Trophoblast cell (in vitro differentiated cells and primary cell): ENCODE results near the gene NT5DC1.

ENCODE experiments used
- DNase-seq, 2 donors: peaks; one replicate each; pipeline ENCODE4 v3.0.0-alpha.2; 2016
- H2AFZ ChIP-seq: 2 replicates; pipeline ENCODE4 v1.6.1; 2013; ENCODE audit warnings: low read length, moderate library complexity, mild to moderate bottlenecking; ENCODE audit not compliant: insufficient read depth, poor library complexity
- H2AK5ac ChIP-seq: 2 replicates; pipeline ENCODE4 v1.6.1; 2013; ENCODE audit warnings: mild to moderate bottlenecking, low read length
- H2BK120ac ChIP-seq: 2 replicates; pipeline ENCODE4 v1.6.1; 2013; ENCODE audit warnings: low read length, mild to moderate bottlenecking, moderate library complexity; ENCODE audit not compliant: insufficient read depth, poor library complexity
- H2BK12ac ChIP-seq: 2 replicates; pipeline ENCODE4 v1.6.1; 2013; ENCODE audit warnings: mild to moderate bottlenecking, low read length, moderate library complexity
- H2BK5ac ChIP-seq: 2 replicates; pipeline ENCODE4 v1.6.1; 2013; ENCODE audit warnings: low read length, low read depth, moderate library complexity, mild to moderate bottlenecking; ENCODE audit not compliant: poor library complexity
- H3K14ac ChIP-seq: 2 replicates; pipeline ENCODE4 v1.6.1; 2013; ENCODE audit warnings: mild to moderate bottlenecking, low read length
- H3K18ac ChIP-seq: 2 replicates; pipeline ENCODE4 v1.6.1; 2013; ENCODE audit warnings: mild to moderate bottlenecking, low read length
- H3K23ac ChIP-seq: 2 replicates; pipeline ENCODE4 v1.6.1; 2013; ENCODE audit warnings: low read length
- H3K27ac ChIP-seq: 2 replicates; pipeline ENCODE4 v1.5.1; 2013; ENCODE audit warnings: low read depth, mild to moderate bottlenecking, inconsistent platforms, low read length, moderate library complexity
- H3K27me3 ChIP-seq: 2 replicates; pipeline ENCODE4 v1.6.1; 2013; ENCODE audit warnings: inconsistent platforms, mild to moderate bottlenecking, low read length, moderate library complexity; ENCODE audit not compliant: insufficient read depth
- H3K36me3 ChIP-seq, 2 experiments: 1 replicate in 1 of 2; 2 replicates in 1 of 2; pipeline ENCODE4 v1.6.1; 2013; ENCODE audit warnings: low read length in 2 of 2, mild to moderate bottlenecking in 2 of 2, moderate library complexity in 1 of 2; ENCODE audit not compliant: insufficient read depth in 2 of 2, control insufficient read depth in 1 of 2
- H3K4ac ChIP-seq: 2 replicates; pipeline ENCODE4 v1.6.1; 2013; ENCODE audit warnings: low read depth, mild to moderate bottlenecking, low read length, moderate library complexity
- H3K4me1 ChIP-seq, 2 experiments: 1 replicate in 1 of 2; 2 replicates in 1 of 2; pipeline ENCODE4 v1.6.1; 2013; ENCODE audit warnings: low read length in 2 of 2, mild to moderate bottlenecking in 2 of 2, moderate library complexity in 1 of 2; ENCODE audit not compliant: insufficient read depth in 2 of 2, control insufficient read depth in 1 of 2
- H3K4me2 ChIP-seq: 2 replicates; pipeline ENCODE4 v1.6.1; 2013; ENCODE audit warnings: inconsistent platforms, mild to moderate bottlenecking, low read length, moderate library complexity
- H3K4me3 ChIP-seq: 2 replicates; pipeline ENCODE4 v1.5.1; 2013; ENCODE audit warnings: mild to moderate bottlenecking, low read depth, low read length, inconsistent platforms
- H3K79me1 ChIP-seq: one replicate; pipeline ENCODE4 v1.6.1; 2013; ENCODE audit warnings: low read length
- H3K79me2 ChIP-seq: 2 replicates; pipeline ENCODE4 v1.6.1; 2013; ENCODE audit warnings: low read length, mild to moderate bottlenecking; ENCODE audit not compliant: control insufficient read depth, insufficient read depth, poor library complexity
- H3K9ac ChIP-seq: 2 replicates; pipeline ENCODE4 v1.6.1; 2013; ENCODE audit warnings: mild to moderate bottlenecking, low read length
- H3K9me3 ChIP-seq: 2 replicates; pipeline ENCODE4 v1.6.1; 2013; ENCODE audit warnings: low read depth, mild to moderate bottlenecking, control low read depth, inconsistent platforms, low read length; ENCODE audit not compliant: insufficient read depth
- H4K12ac ChIP-seq: 2 replicates; pipeline ENCODE4 v1.6.1; 2013; ENCODE audit warnings: low read depth, mild to moderate bottlenecking, low read length, moderate library complexity
- H4K8ac ChIP-seq: 2 replicates; pipeline ENCODE4 v1.6.1; 2013; ENCODE audit warnings: low read depth, mild to moderate bottlenecking, low read length, moderate library complexity
- H4K91ac ChIP-seq: one replicate; pipeline ENCODE4 v1.6.1; 2013; ENCODE audit warnings: low read depth, mild to moderate bottlenecking, low read length, moderate library complexity
- WGBS: extraction: QIAGEN DNeasy Blood & Tissue Kit; methylation state at CpG from one replicate; pipeline ENCODE4 v1.1.7; 2013; ENCODE audit warnings: missing lambda C conversion rate; ENCODE audit not compliant: insufficient read length, insufficient coverage; ENCODE audit errors: extremely low coverage; 5-methylcytosine and 5-hydroxymethylcytosine counted together

NT5DC1 gene

GRCh38 chr6:116196841-116197240 is 96.2 kb downstream of the NT5DC1 start:
- H3K14ac ChIP-seq = no peak overlapping the region
- no peak overlapping the region for H4K12ac ChIP-seq
- H3K4me3 ChIP-seq = no peak overlapping the region
- H3K18ac ChIP-seq = no peak overlapping the region
- H3K27me3 ChIP-seq = no peaks in the 10 kb centered on the region
- H3K9ac ChIP-seq = no peak overlapping the region
- no peak overlapping the region for H2BK12ac ChIP-seq
- H3K4ac ChIP-seq = no peak overlapping the region
- no peak overlapping the region for H2BK5ac ChIP-seq
- no peak overlapping the region for H2BK120ac ChIP-seq
- no peak overlapping the region for H3K27ac ChIP-seq
- H3K4me2 ChIP-seq = no peak overlapping the region
- no peak overlapping the region for H4K8ac ChIP-seq
- no CpG with 5 or more reads among the region's 3 CpGs for WGBS
- H2AFZ ChIP-seq = no peak overlapping the region
- no peaks in the 10 kb centered on the region for H3K79me2 ChIP-seq
- H4K91ac ChIP-seq = no peak overlapping the region
- no peak overlapping the region for H3K23ac ChIP-seq
- no peaks in the 10 kb centered on the region for H3K36me3 ChIP-seq
- peaks cover 0 to 2% of the 10 kb centered on the region in 2 experiments for H3K4me1 ChIP-seq
- H3K9me3 ChIP-seq = no peaks in the 10 kb centered on the region
- H2AK5ac ChIP-seq = no peak overlapping the region
- no peak for DNase-seq
- H3K79me1 ChIP-seq = no peaks in the 10 kb centered on the region

- no CpG with 5 or more reads among the region's 3 CpGs for WGBS
- Histone ChIP-seq H3K27me3 (no peaks in the 10 kb centered on the region), H3K79me1 (no peaks in the 10 kb centered on the region)
Measured at GRCh38 chr6:116200619-116201249, 100.1 kb downstream of the NT5DC1 start.

GRCh38 chr6:116201538-116201937 is 100.9 kb downstream of the NT5DC1 start:
- Histone ChIP-seq H4K12ac (no peak overlapping the region), H3K27ac (no peak overlapping the region), H3K36me3 (no peaks in the 10 kb centered on the region), H3K79me2 (no peaks in the 10 kb centered on the region), H3K27me3 (no peaks in the 10 kb centered on the region), H3K23ac (no peak overlapping the region), H3K4me2 (no peak overlapping the region), H3K9ac (no peak overlapping the region), H2AK5ac (no peak overlapping the region), H2BK12ac (no peak overlapping the region), H2BK5ac (no peak overlapping the region), H3K4me1 (peaks cover 0 to 2% of the 10 kb centered on the region in 2 experiments), H2BK120ac (no peak overlapping the region), H4K91ac (no peak overlapping the region), H3K4ac (no peak overlapping the region), H3K18ac (no peak overlapping the region), H3K4me3 (no peak overlapping the region), H3K79me1 (no peaks in the 10 kb centered on the region), H3K14ac (no peak overlapping the region), H4K8ac (no peak overlapping the region), H3K9me3 (no peaks in the 10 kb centered on the region), H2AFZ (no peak overlapping the region)
- no peak for DNase-seq
- WGBS = no CpG with 5 or more reads among the region's 2 CpGs

More at GRCh38 chr6:116200619-116201249, 100.1 kb downstream of the NT5DC1 start:
- Histone ChIP-seq H2AFZ (no peak overlapping the region), H3K79me2 (no peaks in the 10 kb centered on the region), H3K23ac (no peak overlapping the region), H3K14ac (no peak overlapping the region), H3K4me3 (no peak overlapping the region), H3K36me3 (no peaks in the 10 kb centered on the region), H3K9ac (no peak overlapping the region), H3K4me2 (no peak overlapping the region), H3K18ac (no peak overlapping the region), H3K27ac (no peak overlapping the region), H2BK5ac (no peak overlapping the region), H3K9me3 (no peaks in the 10 kb centered on the region), H3K4me1 (peaks cover 0 to 2% of the 10 kb centered on the region in 2 experiments), H4K8ac (no peak overlapping the region), H2AK5ac (no peak overlapping the region), H2BK120ac (no peak overlapping the region), H4K12ac (no peak overlapping the region), H2BK12ac (no peak overlapping the region), H4K91ac (no peak overlapping the region), H3K4ac (no peak overlapping the region)
- no peak for DNase-seq

DNA sequence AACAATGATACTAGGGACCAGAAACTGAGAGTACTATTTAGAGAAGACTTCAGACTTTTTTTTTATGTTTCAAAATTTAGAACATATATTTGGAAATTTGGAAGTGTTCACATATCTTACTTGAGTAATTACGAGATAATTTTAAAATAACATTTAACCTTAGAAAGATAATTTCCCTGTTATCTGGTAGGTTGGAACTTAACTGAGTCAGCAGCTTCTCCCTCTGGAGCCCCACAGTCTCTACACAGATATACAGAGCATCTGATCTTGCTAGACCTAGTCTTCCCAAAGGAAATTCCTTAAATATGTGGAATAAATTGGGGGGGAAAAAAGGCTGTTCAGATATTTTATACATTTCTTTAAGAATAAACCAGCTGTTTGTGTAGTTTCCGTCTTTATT is 104.6 kb downstream of the NT5DC1 start:
- Histone ChIP-seq H3K4me1 (no peaks in the 10 kb centered on the region), H3K9ac (no peak overlapping the region), H3K79me2 (no peaks in the 10 kb centered on the region), H4K12ac (no peak overlapping the region), H3K18ac (no peak overlapping the region), H2AFZ (no peak overlapping the region), H3K4me2 (no peak overlapping the region), H3K79me1 (no peaks in the 10 kb centered on the region), H2BK12ac (no peak overlapping the region), H3K27me3 (no peaks in the 10 kb centered on the region), H2BK120ac (no peak overlapping the region), H3K14ac (no peak overlapping the region), H2AK5ac (no peak overlapping the region), H3K36me3 (no peaks in the 10 kb centered on the region), H3K23ac (no peak overlapping the region), H3K4ac (no peak overlapping the region), H3K9me3 (no peaks in the 10 kb centered on the region), H3K27ac (no peak overlapping the region), H3K4me3 (no peak overlapping the region), H2BK5ac (no peak overlapping the region), H4K8ac (no peak overlapping the region), H4K91ac (no peak overlapping the region)
- no CpG with 5 or more reads among the region's 2 CpGs for WGBS
- DNase-seq = no peak
